ENCODE data around the gene CD6. TPM values are rescaled to one million over a fixed set of nuclear protein-coding genes. Genes with fewer than 3 reads are reported as not detected.

Gene CD6
- total and polyA plus RNA-seq, 2 of the 8 experiments (the other 6 are each of a cell fraction or from before 2014, with no cell fraction given) = 0.03 TPM; not detected in 1

GRCh38 chr11:61011950-61012736 is 40.7 kb downstream of the CD6 start:
- H3K79me2 ChIP-seq (ENCODE audit: control insufficient read depth in 1 of 2, insufficient read depth in 2 of 2, low read length in 2 of 2) = no peaks in the 10 kb centered on the region
- TF ChIP-seq JUN (IDR thresholded peaks at IDR 0.05; ENCODE audit: low read depth, low read length) (no peak), ZNF274 (IDR thresholded peaks at IDR 0.05; ENCODE audit: borderline replicate concordance, extremely low read depth, low read length) (no peak), ATF2 (IDR thresholded peaks at IDR 0.05; ENCODE audit: low read length) (no peak), RXRA (IDR thresholded peaks at IDR 0.05; ENCODE audit: insufficient read depth, low read depth, low read length) (no peak), SP2 (IDR thresholded peaks at IDR 0.05; ENCODE audit: low read length) (no peak), E2F6 (IDR thresholded peaks at IDR 0.05) (no peak), JUND (IDR thresholded peaks at IDR 0.05; ENCODE audit: low read length) (no peak)

More at GRCh38 chr11:61011950-61012736, 40.7 kb downstream of the CD6 start:
- peaks cover 10% of the 10 kb centered on the region; the same call in 1 of the 2 replicates for H3K23me2 ChIP-seq (ENCODE audit: low read depth, low read length)
- POLR2A ChIA-PET (ENCODE audit: partially characterized antibody) = no interaction called here
- no peaks in the 10 kb centered on the region for H3K36me3 ChIP-seq (ENCODE audit: control insufficient read depth in 2 of 4, insufficient read depth in 4 of 4, low read length in 3 of 4)
- DNase-seq (ENCODE audit: low read depth in 1 of 2, low spot score in 2 of 2) (no peak), FAIRE-seq (no peak)
- no peak overlapping the region for H2BK15ac ChIP-seq (ENCODE audit: low read length)
- no peak overlapping the region for H3K4me2 ChIP-seq (ENCODE audit: insufficient read depth in 1 of 2, low read depth in 2 of 2, low read length in 2 of 2)
- no peak overlapping the region for H2BK120ac ChIP-seq (replicated peaks; ENCODE audit: low read depth, low read length)
- H2BK20ac ChIP-seq (ENCODE audit: low read length) = no peak overlapping the region
- H2AK5ac ChIP-seq (ENCODE audit: low read depth, low read length) = no peak overlapping the region
- no peak overlapping the region for H4K5ac ChIP-seq (ENCODE audit: insufficient read length, low read depth, low read length)
- no peak overlapping the region for H3K4ac ChIP-seq (replicated peaks; ENCODE audit: insufficient read length, low read depth, low read length)
- WGBS, 2 experiments (ENCODE audit: extremely low coverage in 1 of 2, insufficient coverage in 1 of 2, insufficient read length in 1 of 2, insufficient replicate concordance in 2 of 2, low coverage in 1 of 2, low lambda C conversion rate in 2 of 2, missing lambda C conversion rate in 1 of 2) = 78% methylated on average over 12 of the region's 12 CpGs; no CpG with 5 or more reads in 1 of the 2 experiments
- CTCF ChIA-PET (ENCODE audit: partially characterized antibody) = interaction anchor here (1.0 to 1.4 kb wide), 2 partner anchors 8 to 45 kb away, joined by 3 read pairs; no protein-coding TSS in a partner anchor
- H3K18ac ChIP-seq (ENCODE audit: extremely low read depth, low read length) = no peak overlapping the region
- peak overlapping the region; percentile 17; the same call in 1 of the 2 replicates for H4K8ac ChIP-seq (ENCODE audit: extremely low read depth, insufficient read depth, low read length)
- no peak overlapping the region for H3K14ac ChIP-seq (ENCODE audit: insufficient read length)
- peaks cover 21 to 68% (median 50%) of the 10 kb centered on the region in 4 experiments for H3K27me3 ChIP-seq (replicated peaks in 1 of 4; ENCODE audit: control insufficient read depth in 3 of 4, extremely low read depth in 1 of 4, insufficient read depth in 3 of 4, low read length in 3 of 4)
- H2AFZ ChIP-seq (ENCODE audit: low read length) = no peak overlapping the region
- no peaks in the 10 kb centered on the region for H3K9me3 ChIP-seq (ENCODE audit: insufficient read depth in 2 of 2, low read depth in 1 of 2, low read length in 1 of 2)
- H2BK5ac ChIP-seq (ENCODE audit: low read depth, low read length) = no peak overlapping the region
- H3K79me1 ChIP-seq (ENCODE audit: low read depth, low read length) = no peaks in the 10 kb centered on the region
- no peak overlapping the region for H3K27ac ChIP-seq (ENCODE audit: low read depth, low read length)
- H3K4me1 ChIP-seq (replicated peaks in 1 of 4; ENCODE audit: control insufficient read depth in 3 of 4, insufficient read depth in 4 of 4, low read length in 3 of 4) = peaks cover 0 to 3% (median under 1%) of the 10 kb centered on the region in 4 experiments; a peak in 2 of 7 replicates
- no peak overlapping the region for H2BK12ac ChIP-seq (ENCODE audit: low read depth, low read length)
- H3K9ac ChIP-seq (replicated peaks in 1 of 4; ENCODE audit: extremely low read depth in 1 of 4, low read depth in 3 of 4, low read length in 3 of 4) = no peak overlapping the region
- H3K4me3 ChIP-seq (ENCODE audit: extremely low read depth in 1 of 4, insufficient read depth in 2 of 4, low read depth in 3 of 4, low read length in 4 of 4) = no peak overlapping the region
- no peak overlapping the region for H3K23ac ChIP-seq (ENCODE audit: insufficient read length)
- peaks cover 2 to 15% of the 10 kb centered on the region in 2 experiments for H4K20me1 ChIP-seq (replicated peaks in 1 of 2; ENCODE audit: control insufficient read depth in 1 of 2, insufficient read depth in 2 of 2, low read length in 2 of 2)
- H3K56ac ChIP-seq (replicated peaks; ENCODE audit: insufficient read length, low read depth, low read length) = no peak overlapping the region
- H4K91ac ChIP-seq (replicated peaks; ENCODE audit: insufficient read length, low read length) = no peak overlapping the region

Measured in H1 (cell line).